Caco-2 (cell line): ENCODE data around the gene SERPINE3. TPM values are rescaled to one million over a fixed set of nuclear protein-coding genes. Genes with fewer than 3 reads are reported as not detected.

Experiments used
- BruUV-seq: library from RNA; stranded (reverse); fragments of 400-500 nt; replicated peaks from 2 replicates; lab custom pipeline; 2021; lab: Mats Ljungman, UMichigan
- CTCF ChIA-PET: fragments of 300-600 bp; sonication (Branson Sonifier 250); formaldehyde crosslinking; loops from one replicate; lab custom pipeline; 2022; ENCODE audit warnings: antibody characterized with exemption; lab: Charles Lee
- POLR2A ChIA-PET: fragments of 300-600 bp; sonication (Branson Sonifier 250); formaldehyde crosslinking; loops from one replicate; lab custom pipeline; 2022; ENCODE audit warnings: antibody characterized with exemption; lab: Charles Lee
- DNase-seq, 2 experiments: peaks; one replicate each; pipeline versions ENCODE4 v3.0.0 to v3.0.0-alpha.2; 2020 to 2022
- H3K27me3 ChIP-seq: replicated peaks from 2 replicates; pipeline ENCODE4 v1.6.0; 2011; ENCODE audit warnings: low read length; ENCODE audit not compliant: control insufficient read depth, insufficient read depth
- H3K36me3 ChIP-seq: 2 replicates; pipeline ENCODE4 v1.5.1; 2011; ENCODE audit warnings: low read length; ENCODE audit not compliant: control insufficient read depth, insufficient read depth
- H3K4me1 ChIP-seq: fragments of 250-450 bp; sonication (Bioruptor Pico); 2 replicates; pipeline ENCODE4 v1.5.1; 2020; ENCODE audit warnings: mild to moderate bottlenecking
- H3K4me3 ChIP-seq: 2 replicates; pipeline ENCODE4 v1.5.1; 2011; ENCODE audit warnings: low read depth, mild to moderate bottlenecking, control low read depth, low read length
- H3K9me3 ChIP-seq: fragments of 250-450 bp; sonication (Bioruptor Pico); 2 replicates; pipeline ENCODE4 v1.5.1; 2020; ENCODE audit warnings: mild to moderate bottlenecking, moderate library complexity
- H3K27ac Mint-ChIP-seq: one replicate; pipeline ENCODE4 v1.8.0; 2022; ENCODE audit warnings: mixed read lengths; ENCODE audit not compliant: unreplicated experiment
- H3K27me3 Mint-ChIP-seq: one replicate; pipeline ENCODE4 v1.8.0; 2022; ENCODE audit warnings: mixed read lengths; ENCODE audit not compliant: insufficient read depth, unreplicated experiment
- H3K36me3 Mint-ChIP-seq: one replicate; pipeline ENCODE4 v1.8.0; 2022; ENCODE audit warnings: mild to moderate bottlenecking, mixed read lengths; ENCODE audit not compliant: insufficient read depth, unreplicated experiment
- H3K4me1 Mint-ChIP-seq: one replicate; pipeline ENCODE4 v1.8.0; 2022; ENCODE audit warnings: low read depth, mixed read lengths; ENCODE audit not compliant: unreplicated experiment
- H3K4me3 Mint-ChIP-seq: one replicate; pipeline ENCODE4 v1.8.0; 2022; ENCODE audit warnings: mild to moderate bottlenecking, moderate library complexity, mixed read lengths; ENCODE audit not compliant: unreplicated experiment
- H3K9me3 Mint-ChIP-seq: one replicate; pipeline ENCODE4 v1.8.0; 2022; ENCODE audit warnings: mixed read lengths; ENCODE audit not compliant: unreplicated experiment
- intact Hi-C: fragments of 100-400 bp; cut with micrococcal nuclease; formaldehyde crosslinking; loops from one replicate; pipeline ENCODE4 v1.10.0; 2022; ENCODE audit not compliant: unreplicated experiment
- total RNA-seq: library from RNA; stranded (reverse); gene quantifications from 2 replicates; pipeline ENCODE4 v1.2.3, GENCODE V29; 2022
- TF ChIP-seq, protein P1 (sequence below), 2 experiments: fragments of 200-600 bp in 1 of 2; IDR thresholded peaks; 1 replicate in 1 of 2; 2 replicates in 1 of 2; pipeline versions ENCODE4 v1.5.1 to v1.8.0; 2011 to 2022; ENCODE audit warnings: antibody characterized with exemption in 1 of 2, control low read depth in 1 of 2, inconsistent platforms in 1 of 2, low read depth in 1 of 2, low read length in 1 of 2, mild to moderate bottlenecking in 1 of 2, moderate library complexity in 1 of 2; ENCODE audit not compliant: insufficient read depth in 1 of 2, severe bottlenecking in 1 of 2, unreplicated experiment in 1 of 2

The SERPINE3 gene
- total RNA-seq, 1 experiment from 2014 or later, result not detected

DNA sequence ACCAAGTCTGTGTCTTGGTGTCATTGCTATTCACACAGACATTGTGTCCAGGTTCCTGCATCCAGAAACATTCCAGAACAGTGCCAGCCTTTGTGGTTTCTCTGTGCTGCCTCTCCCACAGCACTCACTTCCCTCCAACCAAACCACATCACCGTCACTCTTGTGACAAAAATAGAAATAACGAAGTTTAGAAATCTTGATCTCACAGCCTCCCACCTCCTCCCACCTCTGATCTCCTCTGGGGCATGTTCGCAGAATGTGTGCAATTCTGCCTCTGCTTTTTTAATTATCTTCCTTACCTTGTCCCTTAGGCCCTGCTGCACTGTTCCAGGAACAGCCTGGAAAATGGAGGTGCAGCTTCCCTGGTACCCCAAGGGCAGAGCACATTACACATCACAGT, 8.7 kb upstream of the SERPINE3 start:
- Mint-ChIP-seq H3K4me1 (no peaks in the 10 kb centered on the region), H3K27me3 (no peaks in the 10 kb centered on the region), H3K27ac (no peak overlapping the region), H3K36me3 (no peaks in the 10 kb centered on the region), H3K9me3 (no peaks in the 10 kb centered on the region), H3K4me3 (no peak overlapping the region)
- no peak for DNase-seq
- TF ChIP-seq, protein P1, sequence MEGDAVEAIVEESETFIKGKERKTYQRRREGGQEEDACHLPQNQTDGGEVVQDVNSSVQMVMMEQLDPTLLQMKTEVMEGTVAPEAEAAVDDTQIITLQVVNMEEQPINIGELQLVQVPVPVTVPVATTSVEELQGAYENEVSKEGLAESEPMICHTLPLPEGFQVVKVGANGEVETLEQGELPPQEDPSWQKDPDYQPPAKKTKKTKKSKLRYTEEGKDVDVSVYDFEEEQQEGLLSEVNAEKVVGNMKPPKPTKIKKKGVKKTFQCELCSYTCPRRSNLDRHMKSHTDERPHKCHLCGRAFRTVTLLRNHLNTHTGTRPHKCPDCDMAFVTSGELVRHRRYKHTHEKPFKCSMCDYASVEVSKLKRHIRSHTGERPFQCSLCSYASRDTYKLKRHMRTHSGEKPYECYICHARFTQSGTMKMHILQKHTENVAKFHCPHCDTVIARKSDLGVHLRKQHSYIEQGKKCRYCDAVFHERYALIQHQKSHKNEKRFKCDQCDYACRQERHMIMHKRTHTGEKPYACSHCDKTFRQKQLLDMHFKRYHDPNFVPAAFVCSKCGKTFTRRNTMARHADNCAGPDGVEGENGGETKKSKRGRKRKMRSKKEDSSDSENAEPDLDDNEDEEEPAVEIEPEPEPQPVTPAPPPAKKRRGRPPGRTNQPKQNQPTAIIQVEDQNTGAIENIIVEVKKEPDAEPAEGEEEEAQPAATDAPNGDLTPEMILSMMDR (IDR thresholded peaks at IDR 0.05; ENCODE audit: insufficient read depth in 1 of 2, low read depth in 1 of 2, low read length in 1 of 2, severe bottlenecking in 1 of 2, unreplicated experiment in 1 of 2), result no peak
- intact Hi-C loops, result no loop called here
- no peaks in the 10 kb centered on the region for H3K36me3 ChIP-seq
- no peak overlapping the region for H3K4me3 ChIP-seq
- H3K9me3 ChIP-seq, result no peaks in the 10 kb centered on the region
- no TSS peak for BruUV-seq
- ChIA-PET CTCF (no interaction called here), POLR2A (no interaction called here)
- no peaks in the 10 kb centered on the region for H3K4me1 ChIP-seq
- no peaks in the 10 kb centered on the region for H3K27me3 ChIP-seq

DNA sequence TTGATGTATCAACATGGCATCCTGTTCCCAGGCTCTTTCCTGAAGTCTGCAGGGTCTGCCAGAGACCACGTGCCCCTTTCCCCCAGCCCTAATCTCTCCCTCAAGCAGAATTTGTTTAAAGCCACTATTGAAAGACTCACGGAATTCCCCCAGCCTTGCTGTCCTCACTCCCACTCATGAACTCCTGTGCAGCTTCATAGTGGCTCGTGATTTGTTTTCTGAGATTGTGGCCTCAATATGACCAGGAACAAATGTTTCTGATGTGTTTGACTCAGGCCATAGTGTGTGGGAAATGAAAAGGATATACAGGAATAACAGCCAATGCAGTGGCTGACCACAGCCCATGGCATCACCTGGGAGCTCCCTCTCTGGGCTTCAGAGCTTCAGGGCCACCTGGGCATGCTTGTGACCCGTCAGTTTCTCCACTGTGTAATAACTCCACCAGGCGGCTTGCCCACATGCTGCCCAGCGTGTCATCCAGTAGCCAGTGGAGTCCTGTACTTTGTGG, 8.1 kb upstream of the SERPINE3 start:
- CTCF ChIA-PET, result interaction anchor here (0.6 kb wide), 1 partner anchor 129 kb away, joined by 6 read pairs; no protein-coding TSS in a partner anchor
- BruUV-seq, result no TSS peak
- no peak for DNase-seq
- POLR2A ChIA-PET, result no interaction called here
- no peaks in the 10 kb centered on the region for H3K9me3 Mint-ChIP-seq
- H3K4me1 ChIP-seq, result no peaks in the 10 kb centered on the region
- H3K27ac Mint-ChIP-seq, result no peak overlapping the region
- H3K27me3 ChIP-seq, result no peaks in the 10 kb centered on the region
- no peaks in the 10 kb centered on the region for H3K27me3 Mint-ChIP-seq
- no peaks in the 10 kb centered on the region for H3K9me3 ChIP-seq
- no peaks in the 10 kb centered on the region for H3K36me3 ChIP-seq
- H3K4me3 Mint-ChIP-seq, result no peak overlapping the region
- H3K36me3 Mint-ChIP-seq, result no peaks in the 10 kb centered on the region
- intact Hi-C loops, result no loop called here
- no peak overlapping the region for H3K4me3 ChIP-seq
- TF ChIP-seq, protein P1 (IDR thresholded peaks at IDR 0.05; ENCODE audit: insufficient read depth in 1 of 2, low read depth in 1 of 2, low read length in 1 of 2, severe bottlenecking in 1 of 2, unreplicated experiment in 1 of 2), result no peak
- no peaks in the 10 kb centered on the region for H3K4me1 Mint-ChIP-seq

DNA sequence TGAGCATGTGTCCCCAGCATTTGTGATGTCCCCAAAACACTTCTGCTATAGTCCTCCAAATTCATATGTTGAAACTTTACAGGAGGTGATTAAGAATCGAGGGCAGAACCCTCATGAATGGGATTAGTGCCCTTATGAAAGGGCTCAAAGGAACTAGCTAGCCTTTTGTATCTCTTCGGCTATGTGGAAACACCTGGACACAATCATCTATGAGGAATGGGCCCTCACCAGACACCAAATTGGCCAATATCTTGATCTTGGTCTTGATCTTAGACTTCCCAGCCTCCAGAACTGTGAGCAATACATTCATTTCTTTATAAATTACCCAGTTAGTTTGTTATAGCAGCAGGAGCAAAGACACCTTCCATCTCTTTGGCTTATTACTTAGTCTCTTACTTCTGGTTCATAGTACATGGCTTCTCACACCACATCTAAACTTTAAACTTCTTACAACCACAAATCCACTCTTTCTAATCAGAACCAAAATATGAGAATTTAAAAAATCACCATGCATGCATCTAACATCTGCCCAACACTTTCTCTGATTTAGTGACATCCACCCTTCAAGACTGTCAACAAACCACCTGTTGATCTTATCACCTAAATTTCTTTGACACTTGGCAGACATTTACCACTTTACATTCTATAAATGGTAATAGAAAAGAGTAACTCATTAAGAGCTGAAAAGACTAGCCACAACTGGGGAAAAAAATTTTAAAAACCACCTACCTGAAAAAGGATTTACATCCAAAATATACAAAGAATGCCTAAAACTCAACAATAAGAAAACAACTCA, 6.7 kb upstream of the SERPINE3 start:
- no peak overlapping the region for H3K4me3 ChIP-seq
- no TSS peak for BruUV-seq
- POLR2A ChIA-PET, result no interaction called here

More for the DNA sequence above, 6.7 kb upstream of the SERPINE3 start:
- Mint-ChIP-seq H3K4me3 (no peak overlapping the region), H3K36me3 (no peaks in the 10 kb centered on the region), H3K27me3 (no peaks in the 10 kb centered on the region), H3K27ac (no peak overlapping the region), H3K4me1 (no peaks in the 10 kb centered on the region), H3K9me3 (no peaks in the 10 kb centered on the region)
- Histone ChIP-seq H3K36me3 (no peaks in the 10 kb centered on the region), H3K4me1 (no peaks in the 10 kb centered on the region), H3K9me3 (no peaks in the 10 kb centered on the region), H3K27me3 (no peaks in the 10 kb centered on the region)
- CTCF ChIA-PET, result no interaction called here
- intact Hi-C loops, result no loop called here
- TF ChIP-seq, protein P1 (IDR thresholded peaks at IDR 0.05; ENCODE audit: insufficient read depth in 1 of 2, low read depth in 1 of 2, low read length in 1 of 2, severe bottlenecking in 1 of 2, unreplicated experiment in 1 of 2), result no peak
- DNase-seq, result no peak
